RWPE2 (cell line): Measurements from ENCODE around the gene S100A11.

ENCODE experiments used
- ATAC-seq: fragments of 200-7000 bp; cut with Tn5 transposase; 3 replicates; pipeline ENCODE4 v1.9.1; 2021; ENCODE audit warnings: low read depth
- DNase-seq: peaks from one replicate; pipeline ENCODE4 v3.0.0-alpha.2; 2020; ENCODE audit warnings: low spot score
- H3K27ac ChIP-seq: fragments of 450-650 bp; 2 replicates; pipeline ENCODE4 v1.5.1; 2017; ENCODE audit warnings: mild to moderate bottlenecking; ENCODE audit not compliant: poor library complexity, severe bottlenecking
- H3K27me3 ChIP-seq: fragments of 250-450 bp; sonication (Bioruptor Pico); 2 replicates; pipeline ENCODE4 v1.5.1; 2021; ENCODE audit warnings: mild to moderate bottlenecking, moderate library complexity; ENCODE audit not compliant: insufficient read depth, poor library complexity, severe bottlenecking
- H3K36me3 ChIP-seq: fragments of 250-450 bp; sonication (Bioruptor Pico); 2 replicates; pipeline ENCODE4 v1.5.1; 2020; ENCODE audit warnings: low read depth, mild to moderate bottlenecking, moderate library complexity
- H3K4me1 ChIP-seq: fragments of 250-450 bp; sonication (Bioruptor Pico); 2 replicates; pipeline ENCODE4 v1.5.1; 2021; ENCODE audit warnings: mild to moderate bottlenecking, moderate library complexity; ENCODE audit not compliant: insufficient read depth, poor library complexity, severe bottlenecking
- H3K4me3 ChIP-seq: fragments of 250-450 bp; sonication (Bioruptor Pico); 2 replicates; pipeline ENCODE4 v1.5.1; 2021; ENCODE audit warnings: mild to moderate bottlenecking, moderate library complexity; ENCODE audit not compliant: severe bottlenecking
- H3K9me3 ChIP-seq: fragments of 250-450 bp; sonication (Bioruptor Pico); 2 replicates; pipeline ENCODE4 v1.5.1; 2021; ENCODE audit warnings: mild to moderate bottlenecking, moderate library complexity; ENCODE audit not compliant: severe bottlenecking
- CTCF ChIP-seq: fragments of 450-650 bp; IDR thresholded peaks from one replicate; pipeline ENCODE4 v1.5.1; 2017; ENCODE audit warnings: mild to moderate bottlenecking, moderate library complexity; ENCODE audit not compliant: poor library complexity, severe bottlenecking

S100A11 gene

GRCh38 chr1:152053375-152053774 is 16.6 kb upstream of the S100A11 start:
- no peak overlapping the region for H3K27ac ChIP-seq
- no peaks in the 10 kb centered on the region for H3K36me3 ChIP-seq
- H3K27me3 ChIP-seq, result no peaks in the 10 kb centered on the region
- TF ChIP-seq CTCF, result no peak
- H3K9me3 ChIP-seq, result no peaks in the 10 kb centered on the region
- peaks cover 32% of the 10 kb centered on the region for H3K4me1 ChIP-seq
- ATAC-seq (no peak), DNase-seq (no peak)
- H3K4me3 ChIP-seq, result no peak overlapping the region

- H3K36me3 ChIP-seq, result no peaks in the 10 kb centered on the region
- ATAC-seq (peak; percentile 12; the same call in 1 of the 3 replicates), DNase-seq (peak; percentile 78)
- no peaks in the 10 kb centered on the region for H3K9me3 ChIP-seq
- TF ChIP-seq CTCF, result peak; percentile 93
- H3K27ac ChIP-seq, result no peak overlapping the region
- peaks cover 32% of the 10 kb centered on the region for H3K4me1 ChIP-seq
- no peaks in the 10 kb centered on the region for H3K27me3 ChIP-seq
- H3K4me3 ChIP-seq, result no peak overlapping the region
Measured at GRCh38 chr1:152052606-152053005, 15.8 kb upstream of the S100A11 start.

GRCh38 chr1:152050886-152051675 is 14.3 kb upstream of the S100A11 start:
- H3K9me3 ChIP-seq, result no peaks in the 10 kb centered on the region
- H3K36me3 ChIP-seq, result no peaks in the 10 kb centered on the region
- H3K27me3 ChIP-seq, result no peaks in the 10 kb centered on the region
- H3K27ac ChIP-seq, result peak overlapping the region; percentile 98
- ATAC-seq (peak; percentile 10; the same call in 2 of the 3 replicates), DNase-seq (no peak)
- no peak overlapping the region for H3K4me3 ChIP-seq
- TF ChIP-seq CTCF, result peak; percentile 35
- H3K4me1 ChIP-seq, result peaks cover 46% of the 10 kb centered on the region

- Histone ChIP-seq H3K4me3 (no peak overlapping the region), H3K4me1 (peaks cover 46% of the 10 kb centered on the region), H3K27ac (peak overlapping the region; percentile 98), H3K36me3 (no peaks in the 10 kb centered on the region), H3K9me3 (no peaks in the 10 kb centered on the region), H3K27me3 (no peaks in the 10 kb centered on the region)
- DNase-seq (no peak), ATAC-seq (no peak)
- TF ChIP-seq CTCF, result no peak
Measured at GRCh38 chr1:152049291-152050083, 12.7 kb upstream of the S100A11 start.
